K562 (cell line): ENCODE data around the gene PRR7. TPM values are rescaled to one million over a fixed set of nuclear protein-coding genes. Genes with fewer than 3 reads are reported as not detected.

Experiments
- CEBPZ ChIP-seq: fragments of 150-350 bp; IDR thresholded peaks from 2 replicates; pipeline ENCODE4 v1.6.1; 2014; ENCODE audit warnings: low read depth, mild to moderate bottlenecking, low read length, borderline replicate concordance
- ELK1 ChIP-seq: sonication (generic); formaldehyde crosslinking; IDR thresholded peaks from 2 replicates; pipeline ENCODE4 v1.8.1; 2022; ENCODE audit warnings: missing genetic modification reagents
- GATAD2A ChIP-seq: fragments of 450-650 bp; IDR thresholded peaks from 2 replicates; pipeline ENCODE4 v1.6.1; 2017
- ID3 ChIP-seq, 2 experiments: fragments of 250-450 bp in 1 of 2; fragments of 450-650 bp in 1 of 2; sonication (Bioruptor Pico) in 1 of 2; IDR thresholded peaks; 2 replicates each; pipeline versions ENCODE4 v1.6.1 to v1.8.0; 2016 to 2021; ENCODE audit warnings: mild to moderate bottlenecking in 2 of 2, moderate library complexity in 2 of 2, missing compliant biosample characterization in 1 of 2, missing genetic modification characterization in 1 of 2
- KLF13 ChIP-seq: fragments of 450-650 bp; IDR thresholded peaks from 2 replicates; pipeline ENCODE4 v1.6.1; 2016; ENCODE audit warnings: missing genetic modification characterization, low read depth, mild to moderate bottlenecking, missing compliant biosample characterization, moderate library complexity, borderline replicate concordance
- MITF ChIP-seq: IDR thresholded peaks from 2 replicates; pipeline ENCODE4 v1.6.1; 2014; ENCODE audit warnings: antibody characterized with exemption
- POLR2A ChIP-seq: fragments of 450-650 bp; conservative IDR thresholded peaks from 2 replicates; pipeline ENCODE4 v1.6.1; 2016
- SREBF2 ChIP-seq: sonication (generic); formaldehyde crosslinking; IDR thresholded peaks from 2 replicates; pipeline ENCODE4 v1.4.0; 2020; ENCODE audit warnings: mild to moderate bottlenecking, missing genetic modification reagents
- STAT5A ChIP-seq: IDR thresholded peaks from 2 replicates; pipeline ENCODE4 v1.6.1; 2012; ENCODE audit warnings: low read length, inconsistent platforms, borderline replicate concordance
- TEAD1 ChIP-seq, 2 experiments: fragments of 450-650 bp in 1 of 2; sonication (generic) in 1 of 2; formaldehyde crosslinking; IDR thresholded peaks; 2 replicates each; pipeline versions ENCODE4 v1.4.0 to v1.8.0; 2020 to 2022; ENCODE audit warnings: mild to moderate bottlenecking in 2 of 2, missing genetic modification reagents in 1 of 2
- ZNF407 ChIP-seq: fragments of 450-650 bp; IDR thresholded peaks from 2 replicates; pipeline ENCODE4 v1.6.1; 2016; ENCODE audit warnings: low read depth
- polyA plus RNA-seq, 8 experiments: library from polyadenylated mRNA; depleted of rRNA in 4 of 8; stranded (reverse) in 5 of 8; unstranded in 3 of 8; fragments of >200 nt; fragmentation: Nextera tagmentation in 2 of 8; fragmentation: Illumina TruSeq in 1 of 8; extraction: Ambion mirVana in 2 of 8; extraction: Trizol in 1 of 8; gene quantifications; 2 replicates each; pipeline versions ENCODE4 v1.2.1 to v1.2.3, GENCODE V29; 2011 to 2014; ENCODE audit warnings: inconsistent platforms in 1 of 8, missing spikeins in 1 of 8
- total RNA-seq, 7 experiments: library from RNA; depleted of rRNA in 6 of 7; stranded (reverse); fragments of >200 nt in 6 of 7; fragmentation: Illumina TruSeq in 2 of 7; extraction: Trizol in 2 of 7; gene quantifications; 2 replicates each; pipeline versions ENCODE4 v1.2.1 to v1.2.3, GENCODE V29; 2011 to 2021; ENCODE audit warnings: low replicate concordance in 1 of 7

Gene PRR7
- total and polyA plus RNA-seq, 9 of the 15 experiments (the other 6 are each of a cell fraction or from before 2014, with no cell fraction given): 0.80 to 11.3 (median 10.4) TPM; not detected in 4

- no peak for TF ChIP-seq ZNF407
- TF ChIP-seq GATAD2A: peak; percentile 83
- TF ChIP-seq MITF: no peak
- no peak for TF ChIP-seq ID3 (CRISPR knock-in tag; IDR thresholded peaks at IDR 0.05)
- no peak for TF ChIP-seq ID3 (tag; IDR thresholded peaks at IDR 0.05)
- peak in 1 of 2 experiments; percentile 80; a peak in 2 of 4 replicates for TF ChIP-seq TEAD1 (CRISPR knock-in tag; IDR thresholded peaks at IDR 0.05)
- no peak for TF ChIP-seq SREBF2 (CRISPR knock-in tag)
- TF ChIP-seq POLR2A: peak; percentile 77
- no peak for TF ChIP-seq ELK1
- peak; percentile 85 for TF ChIP-seq KLF13 (tag)
- no peak for TF ChIP-seq STAT5A
- no peak for TF ChIP-seq CEBPZ
Measured at GRCh38 chr5:177403792-177404640, 42.6 kb upstream of the PRR7 start (continued).
